Cardiac muscle cell (in vitro differentiated cells and primary cell): ENCODE results near the gene DOCK7. TPM values are rescaled to one million over a fixed set of nuclear protein-coding genes. Genes with fewer than 3 reads are reported as not detected.

Experiments used
- DNase-seq, 2 donors: peaks; one replicate each; pipeline versions ENCODE4 v3.0.0 to v3.0.0-alpha.2; 2010 to 2017; ENCODE audit warnings: low read depth in 1 of 2, low spot score in 1 of 2
- H3K27ac ChIP-seq: fragments of 200-600 bp; sonication (generic); 2 replicates; pipeline ENCODE4 v1.5.1; 2016
- H3K27me3 ChIP-seq: fragments of 200-600 bp; sonication (generic); 2 replicates; pipeline ENCODE4 v1.6.0; 2016; ENCODE audit warnings: control low read depth
- H3K36me3 ChIP-seq: fragments of 200-600 bp; sonication (generic); 2 replicates; pipeline ENCODE4 v1.5.1; 2016; ENCODE audit warnings: control low read depth
- H3K4me1 ChIP-seq: fragments of 200-600 bp; sonication (generic); 2 replicates; pipeline ENCODE4 v1.8.1; 2017; ENCODE audit warnings: low read depth, mild to moderate bottlenecking, mixed run types
- H3K4me3 ChIP-seq: fragments of 200-600 bp; sonication (generic); 2 replicates; pipeline ENCODE4 v1.5.1; 2016; ENCODE audit warnings: mild to moderate bottlenecking
- H3K9me3 ChIP-seq: fragments of 200-600 bp; sonication (generic); 2 replicates; pipeline ENCODE4 v1.5.1; 2017; ENCODE audit warnings: low read depth, mild to moderate bottlenecking, control low read depth
- polyA plus RNA-seq: library from polyadenylated mRNA; unstranded; fragments of >200 nt; fragmentation: Nextera tagmentation; extraction: Ambion mirVana; gene quantifications from 2 replicates; pipeline ENCODE4 v1.2.1, GENCODE V29; 2016
- total RNA-seq: library from RNA; depleted of rRNA; stranded (reverse); fragments of >200 nt; gene quantifications from 2 replicates; pipeline ENCODE4 v1.2.3, GENCODE V29; 2016
- TF ChIP-seq, protein P1 (sequence below): IDR thresholded peaks from 2 replicates; pipeline ENCODE4 v1.5.1; 2012; ENCODE audit warnings: low read depth, mild to moderate bottlenecking, low read length

The DOCK7 gene
- total and polyA plus RNA-seq, 2 experiments from 2014 or later = 17.5 to 79.6 TPM

- TF ChIP-seq, protein P1, sequence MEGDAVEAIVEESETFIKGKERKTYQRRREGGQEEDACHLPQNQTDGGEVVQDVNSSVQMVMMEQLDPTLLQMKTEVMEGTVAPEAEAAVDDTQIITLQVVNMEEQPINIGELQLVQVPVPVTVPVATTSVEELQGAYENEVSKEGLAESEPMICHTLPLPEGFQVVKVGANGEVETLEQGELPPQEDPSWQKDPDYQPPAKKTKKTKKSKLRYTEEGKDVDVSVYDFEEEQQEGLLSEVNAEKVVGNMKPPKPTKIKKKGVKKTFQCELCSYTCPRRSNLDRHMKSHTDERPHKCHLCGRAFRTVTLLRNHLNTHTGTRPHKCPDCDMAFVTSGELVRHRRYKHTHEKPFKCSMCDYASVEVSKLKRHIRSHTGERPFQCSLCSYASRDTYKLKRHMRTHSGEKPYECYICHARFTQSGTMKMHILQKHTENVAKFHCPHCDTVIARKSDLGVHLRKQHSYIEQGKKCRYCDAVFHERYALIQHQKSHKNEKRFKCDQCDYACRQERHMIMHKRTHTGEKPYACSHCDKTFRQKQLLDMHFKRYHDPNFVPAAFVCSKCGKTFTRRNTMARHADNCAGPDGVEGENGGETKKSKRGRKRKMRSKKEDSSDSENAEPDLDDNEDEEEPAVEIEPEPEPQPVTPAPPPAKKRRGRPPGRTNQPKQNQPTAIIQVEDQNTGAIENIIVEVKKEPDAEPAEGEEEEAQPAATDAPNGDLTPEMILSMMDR = no peak
- Histone ChIP-seq H3K4me1 (peaks cover 8% of the 10 kb centered on the region), H3K36me3 (peaks cover 54% of the 10 kb centered on the region), H3K27ac (no peak overlapping the region), H3K27me3 (no peaks in the 10 kb centered on the region), H3K4me3 (no peak overlapping the region), H3K9me3 (no peaks in the 10 kb centered on the region)
- no peak for DNase-seq
These were observed 235.2 kb downstream of the DOCK7 start for GRCh38 chr1:62452951-62453350.

DNA sequence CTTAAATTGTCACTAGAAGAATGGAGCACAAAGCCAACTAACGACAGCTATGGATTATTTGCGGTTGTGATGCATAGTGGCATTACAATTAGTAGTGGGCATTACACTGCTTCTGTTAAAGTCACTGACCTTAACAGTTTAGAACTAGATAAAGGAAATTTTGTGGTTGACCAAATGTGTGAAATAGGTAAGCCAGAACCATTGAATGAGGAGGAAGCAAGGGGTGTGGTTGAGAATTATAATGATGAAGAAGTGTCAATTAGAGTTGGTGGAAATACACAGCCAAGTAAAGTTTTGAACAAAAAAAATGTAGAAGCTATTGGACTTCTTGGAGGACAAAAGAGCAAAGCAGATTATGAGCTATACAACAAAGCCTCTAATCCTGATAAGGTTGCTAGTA is 237.9 kb downstream of the DOCK7 start:
- TF ChIP-seq, protein P1 = no peak
- H3K27me3 ChIP-seq = no peaks in the 10 kb centered on the region
- peaks cover 68% of the 10 kb centered on the region for H3K36me3 ChIP-seq
- no peak overlapping the region for H3K4me3 ChIP-seq
- DNase-seq = no peak
- no peaks in the 10 kb centered on the region for H3K9me3 ChIP-seq
- H3K27ac ChIP-seq = peak overlapping the region; percentile 76
- H3K4me1 ChIP-seq = peaks cover 8% of the 10 kb centered on the region

DNA sequence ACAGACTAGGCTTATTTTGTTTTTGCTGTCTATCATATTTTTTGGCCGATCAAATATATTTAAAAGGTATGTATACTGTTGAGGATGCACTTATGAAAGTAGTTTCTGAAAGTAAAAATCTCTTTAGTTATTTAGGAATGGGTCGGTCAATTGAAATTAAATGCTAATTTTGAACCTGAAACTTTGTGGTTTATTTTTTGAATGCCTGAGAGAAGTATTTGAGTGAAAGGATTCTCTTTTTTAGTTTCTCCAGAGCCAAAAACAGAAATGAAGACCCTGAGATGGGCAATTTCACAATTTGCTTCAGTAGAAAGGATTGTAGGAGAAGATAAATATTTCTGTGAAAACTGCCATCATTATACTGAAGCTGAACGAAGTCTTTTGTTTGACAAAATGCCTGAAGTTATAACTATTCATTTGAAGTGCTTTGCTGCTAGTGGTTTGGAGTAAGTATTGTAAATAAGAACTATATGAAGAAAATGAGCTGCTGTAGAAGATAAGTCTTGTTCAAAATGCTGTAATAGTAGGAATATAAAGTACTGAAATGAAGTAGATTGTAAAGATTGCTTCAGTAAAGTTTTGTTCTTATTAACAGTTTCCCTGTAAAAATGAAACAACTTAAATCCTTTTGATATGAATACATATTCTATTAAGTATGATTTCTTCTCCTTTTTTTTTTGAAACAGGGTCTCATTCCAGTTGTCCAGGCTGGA is 239.8 kb downstream of the DOCK7 start:
- Histone ChIP-seq H3K4me1 (peaks cover 8% of the 10 kb centered on the region), H3K27me3 (no peaks in the 10 kb centered on the region), H3K4me3 (no peak overlapping the region), H3K9me3 (no peaks in the 10 kb centered on the region), H3K36me3 (peaks cover 61% of the 10 kb centered on the region), H3K27ac (peak overlapping the region; percentile 25)
- no peak for DNase-seq
- TF ChIP-seq, protein P1 = no peak

- peaks cover 60% of the 10 kb centered on the region for H3K36me3 ChIP-seq
- no peaks in the 10 kb centered on the region for H3K9me3 ChIP-seq
- H3K4me3 ChIP-seq = no peak overlapping the region
- H3K4me1 ChIP-seq = no peaks in the 10 kb centered on the region
- DNase-seq = no peak
- H3K27me3 ChIP-seq = no peaks in the 10 kb centered on the region
- H3K27ac ChIP-seq = no peak overlapping the region
- TF ChIP-seq, protein P1 = no peak
These were observed 243.5 kb downstream of the DOCK7 start for GRCh38 chr1:62444701-62445100.

- H3K27me3 ChIP-seq = no peaks in the 10 kb centered on the region
- no peaks in the 10 kb centered on the region for H3K9me3 ChIP-seq
- H3K4me1 ChIP-seq = no peaks in the 10 kb centered on the region
- H3K36me3 ChIP-seq = peaks cover 22% of the 10 kb centered on the region
- H3K27ac ChIP-seq = no peak overlapping the region
- TF ChIP-seq, protein P1 = no peak
- H3K4me3 ChIP-seq = no peak overlapping the region
- DNase-seq = no peak
These were observed 248.4 kb downstream of the DOCK7 start for GRCh38 chr1:62439652-62440371.
